Measurements from ENCODE around the gene TUBGCP3.

Gene TUBGCP3

GRCh38 chr13:112586334-112586960 lies 1.5 kb downstream of the TUBGCP3 start:
- no peak for DNase-seq
- in situ Hi-C loops (cut with HindIII; ENCODE audit: low pct_ligation_motif_present, low pct_unique_long_range_greater_than_20kb, low sequenced_read_pairs) = no loop called here

GRCh38 chr13:112583592-112584277 lies 4.2 kb downstream of the TUBGCP3 start:
- in situ Hi-C loops (cut with HindIII; ENCODE audit: low pct_ligation_motif_present, low pct_unique_long_range_greater_than_20kb, low sequenced_read_pairs) = no loop called here
- no peak for DNase-seq

- in situ Hi-C loops (cut with HindIII; ENCODE audit: low pct_ligation_motif_present, low pct_unique_long_range_greater_than_20kb, low sequenced_read_pairs) = no loop called here
- no peak for DNase-seq
These were observed 5.7 kb downstream of the TUBGCP3 start for GRCh38 chr13:112582263-112582662.

- in situ Hi-C loops (cut with HindIII; ENCODE audit: low pct_ligation_motif_present, low pct_unique_long_range_greater_than_20kb, low sequenced_read_pairs) = no loop called here
- no peak for DNase-seq
These were observed 7.0 kb downstream of the TUBGCP3 start for GRCh38 chr13:112580912-112581311.

GRCh38 chr13:112580211-112580610 lies 7.7 kb downstream of the TUBGCP3 start:
- DNase-seq = no peak
- in situ Hi-C loops (cut with HindIII; ENCODE audit: low pct_ligation_motif_present, low pct_unique_long_range_greater_than_20kb, low sequenced_read_pairs) = no loop called here

- in situ Hi-C loops (cut with HindIII; ENCODE audit: low pct_ligation_motif_present, low pct_unique_long_range_greater_than_20kb, low sequenced_read_pairs) = no loop called here
- DNase-seq = no peak
These were observed 8.6 kb downstream of the TUBGCP3 start for GRCh38 chr13:112579310-112579843.

GRCh38 chr13:112576768-112577167 lies 11.2 kb downstream of the TUBGCP3 start:
- in situ Hi-C loops (cut with HindIII; ENCODE audit: low pct_ligation_motif_present, low pct_unique_long_range_greater_than_20kb, low sequenced_read_pairs) = no loop called here
- no peak for DNase-seq

GRCh38 chr13:112576191-112576590 lies 11.8 kb downstream of the TUBGCP3 start:
- DNase-seq = no peak
- in situ Hi-C loops (cut with HindIII; ENCODE audit: low pct_ligation_motif_present, low pct_unique_long_range_greater_than_20kb, low sequenced_read_pairs) = no loop called here

- in situ Hi-C loops (cut with HindIII; ENCODE audit: low pct_ligation_motif_present, low pct_unique_long_range_greater_than_20kb, low sequenced_read_pairs) = no loop called here
- no peak for DNase-seq
These were observed 12.3 kb downstream of the TUBGCP3 start for GRCh38 chr13:112575675-112576074.

- DNase-seq = no peak
- in situ Hi-C loops (cut with HindIII; ENCODE audit: low pct_ligation_motif_present, low pct_unique_long_range_greater_than_20kb, low sequenced_read_pairs) = no loop called here
These were observed 12.9 kb downstream of the TUBGCP3 start for GRCh38 chr13:112574834-112575613.

- DNase-seq = no peak
- in situ Hi-C loops (cut with HindIII; ENCODE audit: low pct_ligation_motif_present, low pct_unique_long_range_greater_than_20kb, low sequenced_read_pairs) = no loop called here
These were observed 13.5 kb downstream of the TUBGCP3 start for GRCh38 chr13:112574416-112574815.

- in situ Hi-C loops (cut with HindIII; ENCODE audit: low pct_ligation_motif_present, low pct_unique_long_range_greater_than_20kb, low sequenced_read_pairs) = no loop called here
These were observed 14.2 kb downstream of the TUBGCP3 start for GRCh38 chr13:112573710-112574109.

GRCh38 chr13:112572366-112572765 lies 15.6 kb downstream of the TUBGCP3 start:
- DNase-seq = no peak
- in situ Hi-C loops (cut with HindIII; ENCODE audit: low pct_ligation_motif_present, low pct_unique_long_range_greater_than_20kb, low sequenced_read_pairs) = no loop called here

More at GRCh38 chr13:112573710-112574109, 14.2 kb downstream of the TUBGCP3 start:
- no peak for DNase-seq

- in situ Hi-C loops (cut with HindIII; ENCODE audit: low pct_ligation_motif_present, low pct_unique_long_range_greater_than_20kb, low sequenced_read_pairs) = no loop called here
- no peak for DNase-seq
These were observed 18.1 kb downstream of the TUBGCP3 start for GRCh38 chr13:112569821-112570220.

- in situ Hi-C loops (cut with HindIII; ENCODE audit: low pct_ligation_motif_present, low pct_unique_long_range_greater_than_20kb, low sequenced_read_pairs) = no loop called here
- DNase-seq = no peak
These were observed 20.6 kb downstream of the TUBGCP3 start for GRCh38 chr13:112567161-112567862.

- no peak for DNase-seq
- in situ Hi-C loops (cut with HindIII; ENCODE audit: low pct_ligation_motif_present, low pct_unique_long_range_greater_than_20kb, low sequenced_read_pairs) = no loop called here
These were observed 25.1 kb downstream of the TUBGCP3 start for GRCh38 chr13:112562786-112563383.

- DNase-seq = no peak
- in situ Hi-C loops (cut with HindIII; ENCODE audit: low pct_ligation_motif_present, low pct_unique_long_range_greater_than_20kb, low sequenced_read_pairs) = no loop called here
These were observed 25.7 kb downstream of the TUBGCP3 start for GRCh38 chr13:112562254-112562653.

GRCh38 chr13:112561478-112561877 lies 26.5 kb downstream of the TUBGCP3 start:
- in situ Hi-C loops (cut with HindIII; ENCODE audit: low pct_ligation_motif_present, low pct_unique_long_range_greater_than_20kb, low sequenced_read_pairs) = no loop called here
- no peak for DNase-seq

Measured in ACHN (cell line).